Loucy (cell line): ENCODE measurements around the gene TNFSF9.
"Not testable (repeated sequence)": the region's sequence is repeated elsewhere in the genome, so short reads cannot be mapped to it uniquely, and the experiment has no call there.

Experiments used
- H2AFZ ChIP-seq: fragments of 200-600 bp; sonication (generic); 2 replicates; pipeline ENCODE4 v1.6.0; 2016; ENCODE audit warnings: antibody characterized with exemption, mild to moderate bottlenecking, low read length, moderate library complexity
- H3F3A ChIP-seq: fragments of 200-600 bp; 2 replicates; pipeline ENCODE4 v1.6.0; 2016; ENCODE audit warnings: antibody characterized with exemption, low read depth, mild to moderate bottlenecking
- H3K27me3 ChIP-seq: fragments of 200-600 bp; sonication (generic); 2 replicates; pipeline ENCODE4 v1.6.1; 2014; ENCODE audit warnings: low read length, mild to moderate bottlenecking; ENCODE audit not compliant: insufficient read depth, poor library complexity, severe bottlenecking
- H3K36me3 ChIP-seq: fragments of 200-600 bp; sonication (generic); 2 replicates; pipeline ENCODE4 v1.6.1; 2016; ENCODE audit warnings: low read length; ENCODE audit not compliant: insufficient read depth
- H3K4me1 ChIP-seq: fragments of 200-600 bp; sonication (generic); 2 replicates; pipeline ENCODE4 v1.5.1; 2014; ENCODE audit warnings: low read length, mild to moderate bottlenecking; ENCODE audit not compliant: insufficient read depth, poor library complexity, severe bottlenecking
- H3K4me2 ChIP-seq: fragments of 200-600 bp; sonication (generic); 2 replicates; pipeline ENCODE4 v1.6.0; 2014; ENCODE audit warnings: antibody characterized with exemption, low read length, low read depth, mild to moderate bottlenecking; ENCODE audit not compliant: poor library complexity, severe bottlenecking
- H3K4me3 ChIP-seq: fragments of 200-600 bp; sonication (generic); 2 replicates; pipeline ENCODE4 v1.5.1; 2014; ENCODE audit warnings: low read length, mild to moderate bottlenecking, mixed read lengths; ENCODE audit not compliant: poor library complexity, severe bottlenecking
- H3K79me2 ChIP-seq: fragments of 200-600 bp; sonication (generic); 2 replicates; pipeline ENCODE4 v1.6.1; 2014; ENCODE audit warnings: low read length; ENCODE audit not compliant: insufficient read depth
- H3K9ac ChIP-seq: fragments of 200-600 bp; sonication (generic); 2 replicates; pipeline ENCODE4 v1.6.0; 2014; ENCODE audit warnings: mild to moderate bottlenecking, low read depth, low read length, moderate library complexity; ENCODE audit not compliant: poor library complexity, severe bottlenecking
- H3K9me2 ChIP-seq: fragments of 200-600 bp; sonication (generic); replicated peaks from 2 replicates; pipeline ENCODE4 v1.6.1; 2016; ENCODE audit warnings: low read depth, low read length, mixed read lengths
- H3K9me3 ChIP-seq: fragments of 200-600 bp; sonication (generic); 2 replicates; pipeline ENCODE4 v1.6.1; 2014; ENCODE audit warnings: mild to moderate bottlenecking, antibody characterized with exemption, low read length, low read depth; ENCODE audit not compliant: insufficient read depth
- H4K20me1 ChIP-seq: fragments of 200-600 bp; sonication (generic); 2 replicates; pipeline ENCODE4 v1.6.0; 2014; ENCODE audit warnings: antibody characterized with exemption, low read length, mild to moderate bottlenecking; ENCODE audit not compliant: insufficient read depth, poor library complexity, severe bottlenecking
- EZH2phosphoT487 ChIP-seq: fragments of 200-600 bp; IDR thresholded peaks from 2 replicates; pipeline ENCODE4 v1.6.1; 2018; ENCODE audit warnings: antibody characterized with exemption, mild to moderate bottlenecking, moderate library complexity, borderline replicate concordance
- TF ChIP-seq, protein P1 (sequence below): fragments of 200-600 bp; sonication (generic); conservative IDR thresholded peaks from 2 replicates; pipeline ENCODE4 v1.5.1; 2014; ENCODE audit warnings: mild to moderate bottlenecking, antibody characterized with exemption, low read length

The TNFSF9 gene

DNA sequence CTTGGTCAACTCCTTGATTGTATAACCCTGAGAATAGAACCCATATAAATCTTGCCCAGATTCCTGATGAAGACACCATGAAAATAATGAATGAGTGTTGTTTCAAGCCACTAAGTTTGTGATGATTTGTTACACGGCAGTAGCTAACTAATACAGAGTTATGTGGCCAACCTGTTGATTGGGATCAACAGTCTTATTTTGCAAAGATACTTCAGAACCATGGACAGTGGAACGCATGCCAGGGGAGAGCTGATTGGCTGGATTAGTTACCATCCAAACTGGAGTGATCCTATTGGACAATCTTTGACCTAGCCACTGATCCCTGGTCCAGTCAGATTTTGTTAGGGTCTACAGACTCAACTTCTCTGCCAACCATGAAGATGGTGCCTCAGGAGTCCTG is 33.6 kb downstream of the TNFSF9 start:
- H3K4me2 ChIP-seq: no peak overlapping the region
- no peak overlapping the region for H3K9ac ChIP-seq
- H3F3A ChIP-seq: no peaks in the 10 kb centered on the region
- H3K79me2 ChIP-seq: no peaks in the 10 kb centered on the region
- no peaks in the 10 kb centered on the region; the same call in 1 of the 2 replicates for H3K9me3 ChIP-seq
- H2AFZ ChIP-seq: no peak overlapping the region
- H3K4me1 ChIP-seq: no peaks in the 10 kb centered on the region
- no peaks in the 10 kb centered on the region for H3K9me2 ChIP-seq
- H3K4me3 ChIP-seq: no peak overlapping the region
- no peaks in the 10 kb centered on the region for H4K20me1 ChIP-seq
- H3K27me3 ChIP-seq: no peaks in the 10 kb centered on the region
- TF ChIP-seq EZH2phosphoT487: no peak
- TF ChIP-seq, protein P1, sequence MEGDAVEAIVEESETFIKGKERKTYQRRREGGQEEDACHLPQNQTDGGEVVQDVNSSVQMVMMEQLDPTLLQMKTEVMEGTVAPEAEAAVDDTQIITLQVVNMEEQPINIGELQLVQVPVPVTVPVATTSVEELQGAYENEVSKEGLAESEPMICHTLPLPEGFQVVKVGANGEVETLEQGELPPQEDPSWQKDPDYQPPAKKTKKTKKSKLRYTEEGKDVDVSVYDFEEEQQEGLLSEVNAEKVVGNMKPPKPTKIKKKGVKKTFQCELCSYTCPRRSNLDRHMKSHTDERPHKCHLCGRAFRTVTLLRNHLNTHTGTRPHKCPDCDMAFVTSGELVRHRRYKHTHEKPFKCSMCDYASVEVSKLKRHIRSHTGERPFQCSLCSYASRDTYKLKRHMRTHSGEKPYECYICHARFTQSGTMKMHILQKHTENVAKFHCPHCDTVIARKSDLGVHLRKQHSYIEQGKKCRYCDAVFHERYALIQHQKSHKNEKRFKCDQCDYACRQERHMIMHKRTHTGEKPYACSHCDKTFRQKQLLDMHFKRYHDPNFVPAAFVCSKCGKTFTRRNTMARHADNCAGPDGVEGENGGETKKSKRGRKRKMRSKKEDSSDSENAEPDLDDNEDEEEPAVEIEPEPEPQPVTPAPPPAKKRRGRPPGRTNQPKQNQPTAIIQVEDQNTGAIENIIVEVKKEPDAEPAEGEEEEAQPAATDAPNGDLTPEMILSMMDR: no peak
- H3K36me3 ChIP-seq: no peaks in the 10 kb centered on the region

DNA sequence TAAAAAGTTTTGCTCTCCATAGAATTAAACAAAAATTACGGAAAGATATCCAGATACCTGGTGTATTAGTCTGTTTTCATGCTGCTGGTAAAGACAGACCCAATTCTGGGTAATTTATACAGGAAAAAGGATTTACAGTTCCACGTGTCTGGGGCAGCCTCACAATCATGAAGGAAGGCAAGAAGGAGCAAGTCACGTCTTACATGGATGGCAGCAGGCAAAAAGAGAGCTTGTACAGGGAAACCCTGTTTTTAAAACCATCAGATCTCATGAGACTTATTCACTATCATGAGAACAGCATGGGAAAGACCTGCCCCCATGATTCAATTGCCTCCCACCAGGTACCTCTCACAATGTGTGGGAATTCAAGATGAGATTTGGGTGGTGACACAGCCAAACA is 35.9 kb downstream of the TNFSF9 start:
- H3F3A ChIP-seq, H3K4me2 ChIP-seq, H4K20me1 ChIP-seq, H3K79me2 ChIP-seq, H2AFZ ChIP-seq, H3K9ac ChIP-seq, H3K36me3 ChIP-seq, H3K9me2 ChIP-seq, H3K4me3 ChIP-seq, H3K9me3 ChIP-seq, H3K4me1 ChIP-seq, H3K27me3 ChIP-seq: not testable (repeated sequence)

DNA sequence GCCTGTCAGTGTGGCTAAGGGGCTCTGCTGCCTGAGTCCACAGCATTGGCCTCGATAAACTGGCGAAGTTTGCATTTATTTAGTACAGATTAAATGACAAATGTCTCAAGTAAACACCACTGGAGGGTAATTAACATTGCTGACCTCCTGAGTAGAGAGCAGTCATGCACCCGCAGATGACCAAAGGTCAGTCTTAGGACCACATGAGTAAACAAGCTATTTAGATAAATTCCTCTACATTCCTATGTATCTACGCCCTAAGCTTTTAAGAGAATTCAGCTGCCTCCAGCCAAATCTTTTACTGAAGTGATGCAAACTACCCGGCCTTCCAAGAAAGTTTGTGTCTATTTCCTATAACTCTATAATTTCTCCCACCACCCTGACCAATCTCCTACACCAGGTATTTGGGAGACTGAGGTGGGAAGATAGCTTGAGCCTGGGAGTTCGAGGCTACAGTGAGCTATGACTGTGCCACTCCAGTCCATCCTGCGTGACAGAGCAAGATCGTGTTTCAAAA is 37.2 kb downstream of the TNFSF9 start:
- no peaks in the 10 kb centered on the region for H3F3A ChIP-seq
- H2AFZ ChIP-seq: no peak overlapping the region
- TF ChIP-seq, protein P1: no peak
- no peak for TF ChIP-seq EZH2phosphoT487
- no peaks in the 10 kb centered on the region for H3K36me3 ChIP-seq
- H3K79me2 ChIP-seq: no peaks in the 10 kb centered on the region
- no peaks in the 10 kb centered on the region for H3K4me1 ChIP-seq
- no peak overlapping the region for H3K4me3 ChIP-seq
- H3K9me3 ChIP-seq: no peaks in the 10 kb centered on the region; the same call in 1 of the 2 replicates
- H3K27me3 ChIP-seq: no peaks in the 10 kb centered on the region
- no peak overlapping the region for H3K9ac ChIP-seq
- H3K9me2 ChIP-seq: no peaks in the 10 kb centered on the region
- H4K20me1 ChIP-seq: no peaks in the 10 kb centered on the region
- H3K4me2 ChIP-seq: no peak overlapping the region

DNA sequence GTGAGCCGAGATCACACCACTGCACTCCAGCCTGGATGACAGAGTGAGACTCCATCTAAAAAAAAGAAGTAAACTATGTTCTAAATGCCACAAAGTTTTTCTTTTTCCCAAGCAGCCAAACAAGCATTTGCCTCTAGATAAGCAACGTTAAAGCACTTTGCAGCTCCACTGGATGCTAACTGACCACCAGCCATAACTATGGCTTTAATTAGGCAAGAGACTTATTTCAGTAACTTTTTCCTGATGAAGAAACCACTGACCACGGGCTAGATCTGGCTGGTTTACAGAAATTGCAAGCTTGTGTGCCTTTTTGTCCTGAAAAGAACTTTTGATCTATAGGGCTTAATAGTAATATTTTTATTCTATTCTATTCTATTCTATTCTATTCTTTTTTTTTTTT is 38.0 kb downstream of the TNFSF9 start:
- H3K4me3 ChIP-seq: no peak overlapping the region
- H3K9me3 ChIP-seq: no peaks in the 10 kb centered on the region; the same call in 1 of the 2 replicates
- H3K79me2 ChIP-seq: no peaks in the 10 kb centered on the region
- no peak for TF ChIP-seq EZH2phosphoT487
- TF ChIP-seq, protein P1: no peak
- no peak overlapping the region for H3K9ac ChIP-seq
- no peaks in the 10 kb centered on the region for H3K27me3 ChIP-seq
- no peak overlapping the region for H2AFZ ChIP-seq
- H3K9me2 ChIP-seq: no peaks in the 10 kb centered on the region
- H3F3A ChIP-seq: no peaks in the 10 kb centered on the region
- no peaks in the 10 kb centered on the region for H4K20me1 ChIP-seq
- no peaks in the 10 kb centered on the region for H3K4me1 ChIP-seq
- H3K36me3 ChIP-seq: no peaks in the 10 kb centered on the region
- H3K4me2 ChIP-seq: no peak overlapping the region
